GM19452 (cell line): Measurements from ENCODE around the gene OPTN.
"Not testable (repeated sequence)": the region's sequence is repeated elsewhere in the genome, so short reads cannot be mapped to it uniquely, and the experiment has no call there.

Experiments used
- ATAC-seq: cut with Tn5 transposase; IDR thresholded peaks from one replicate; pipeline ENCODE4 v1.9.1; 2021; ENCODE audit not compliant: unreplicated experiment

Gene OPTN

GRCh38 chr10:13089345-13089744 is 10.6 kb upstream of the OPTN start:
- no peak for ATAC-seq

DNA sequence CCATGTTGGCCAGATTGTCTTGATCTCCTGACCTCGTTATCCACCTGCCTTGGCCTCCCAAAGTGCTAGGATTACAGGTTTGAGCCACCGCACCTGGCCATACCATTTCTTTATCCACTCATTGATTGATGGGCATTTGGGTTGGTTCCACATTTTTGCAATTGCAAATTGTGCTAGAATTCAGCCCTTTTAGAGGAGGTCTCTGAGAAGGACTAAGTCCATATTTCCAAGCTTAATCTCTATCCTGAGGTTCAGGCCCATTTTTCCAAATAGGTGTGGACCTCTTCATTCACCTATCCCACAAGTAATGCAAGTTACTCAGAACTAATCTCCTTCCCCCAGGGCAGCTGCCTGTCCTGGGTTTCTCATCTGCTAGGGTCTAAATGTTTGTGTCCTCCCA is 9.7 kb upstream of the OPTN start:
- no peak for ATAC-seq

DNA sequence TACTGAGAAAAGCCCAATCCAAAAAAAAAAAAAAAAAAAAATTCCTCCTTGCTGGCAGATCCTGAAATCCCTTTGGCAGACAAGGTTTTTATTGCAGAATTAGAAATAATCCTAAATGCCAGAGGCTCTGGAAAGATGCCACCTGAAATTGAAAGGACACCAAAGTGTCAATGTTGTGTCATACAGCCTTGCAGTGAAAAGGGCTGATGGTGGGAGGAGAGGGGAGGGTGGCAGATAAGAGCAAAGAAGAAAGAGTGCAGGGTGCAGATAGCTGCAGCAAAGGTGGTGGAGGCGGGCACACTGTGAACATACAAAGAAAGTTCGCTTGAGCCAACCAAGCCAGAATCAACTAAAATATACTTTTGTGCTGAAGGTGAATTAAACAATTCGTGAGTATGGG is 8.2 kb upstream of the OPTN start:
- ATAC-seq = no peak

DNA sequence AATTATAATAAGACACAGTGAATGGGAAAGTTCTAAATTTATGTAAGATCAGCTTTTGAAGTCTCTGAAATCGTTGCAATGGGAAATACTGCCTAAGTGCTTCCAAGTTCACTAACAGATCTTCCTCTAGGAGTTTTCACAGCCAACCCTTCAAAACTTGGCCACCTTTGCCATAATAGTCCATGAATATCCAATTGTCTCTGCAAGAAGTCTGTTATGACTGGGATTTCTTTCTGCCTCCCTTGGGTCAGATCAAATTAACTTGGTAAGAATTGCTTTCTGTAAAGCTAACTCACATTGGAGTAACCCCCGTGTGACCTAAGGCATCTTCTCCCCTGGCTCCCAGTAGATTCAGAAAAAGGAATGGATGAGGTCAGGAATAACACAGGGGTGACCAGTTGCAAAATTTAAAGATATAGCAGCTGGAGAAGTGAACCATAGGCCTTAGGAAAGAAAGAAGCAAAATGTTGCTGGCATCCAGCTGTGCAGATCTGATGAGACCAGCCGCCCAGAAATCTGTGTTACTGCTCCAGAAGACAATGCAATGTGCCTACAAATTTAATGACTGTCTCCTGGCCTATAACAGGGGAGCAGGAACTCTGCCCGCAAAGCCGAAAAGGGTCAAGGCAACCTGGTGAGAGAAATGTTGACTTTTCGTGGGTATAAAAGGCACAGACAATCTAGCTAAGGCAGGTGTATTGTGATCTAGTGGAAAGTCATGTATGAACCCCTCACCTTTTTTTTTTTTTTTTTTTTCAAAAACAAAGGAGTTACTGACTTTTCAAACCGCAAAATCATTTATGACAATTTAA is 7.5 kb upstream of the OPTN start:
- ATAC-seq = no peak

- ATAC-seq = not testable (repeated sequence)
Observed at GRCh38 chr10:13094082-13094481, 5.9 kb upstream of the OPTN start.

DNA sequence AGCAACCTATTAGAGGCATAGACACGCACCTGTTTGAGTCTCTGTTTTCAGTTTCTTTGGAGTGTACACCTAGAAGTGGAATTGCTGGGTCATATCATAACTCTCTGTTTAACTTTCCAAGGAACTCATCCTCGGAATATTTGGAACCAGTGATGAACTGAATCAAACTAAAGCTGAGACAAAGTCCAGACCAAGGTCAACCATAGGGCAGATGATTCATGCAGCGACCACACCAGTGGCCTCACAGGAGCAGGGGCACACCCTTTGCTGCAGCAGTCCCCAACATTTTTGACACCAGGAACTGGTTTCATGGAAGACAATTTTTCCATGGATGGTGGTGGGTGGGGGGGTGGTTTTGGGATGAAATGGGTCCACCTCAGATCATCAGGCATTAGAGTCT is 4.9 kb upstream of the OPTN start:
- ATAC-seq = no peak

GRCh38 chr10:13095929-13096328 is 4.0 kb upstream of the OPTN start:
- ATAC-seq = no peak

DNA sequence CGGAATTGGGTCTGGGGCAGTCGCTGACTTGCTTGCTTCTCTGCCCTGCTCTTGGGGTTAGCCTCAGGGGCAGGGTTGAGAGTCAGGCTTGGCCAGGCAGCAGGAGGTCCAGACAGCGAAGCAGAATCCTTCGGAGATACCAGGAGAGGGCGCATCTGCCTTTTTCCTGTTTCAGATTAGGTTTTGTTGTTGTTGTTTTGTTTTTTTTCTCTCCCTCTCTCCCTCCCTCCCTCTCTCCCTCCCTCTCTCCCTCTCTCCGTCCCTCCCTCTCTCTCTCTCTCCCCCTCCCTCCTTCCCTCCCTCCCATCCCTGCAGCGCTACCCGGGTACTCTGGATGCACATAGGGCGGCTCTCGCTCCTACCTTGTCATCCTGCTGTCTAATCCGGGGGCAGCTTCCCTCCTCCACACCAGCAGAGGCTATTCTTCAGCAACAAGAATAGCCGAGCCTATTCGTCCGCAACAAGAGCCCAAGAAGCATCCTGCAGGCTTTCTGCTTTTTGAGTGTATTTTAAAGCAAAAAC is 758 bp upstream of the OPTN start:
- peak; percentile 24 for ATAC-seq

GRCh38 chr10:13100349-13101294 is 659 bp downstream of the OPTN start:
- peak; percentile 38 for ATAC-seq

DNA sequence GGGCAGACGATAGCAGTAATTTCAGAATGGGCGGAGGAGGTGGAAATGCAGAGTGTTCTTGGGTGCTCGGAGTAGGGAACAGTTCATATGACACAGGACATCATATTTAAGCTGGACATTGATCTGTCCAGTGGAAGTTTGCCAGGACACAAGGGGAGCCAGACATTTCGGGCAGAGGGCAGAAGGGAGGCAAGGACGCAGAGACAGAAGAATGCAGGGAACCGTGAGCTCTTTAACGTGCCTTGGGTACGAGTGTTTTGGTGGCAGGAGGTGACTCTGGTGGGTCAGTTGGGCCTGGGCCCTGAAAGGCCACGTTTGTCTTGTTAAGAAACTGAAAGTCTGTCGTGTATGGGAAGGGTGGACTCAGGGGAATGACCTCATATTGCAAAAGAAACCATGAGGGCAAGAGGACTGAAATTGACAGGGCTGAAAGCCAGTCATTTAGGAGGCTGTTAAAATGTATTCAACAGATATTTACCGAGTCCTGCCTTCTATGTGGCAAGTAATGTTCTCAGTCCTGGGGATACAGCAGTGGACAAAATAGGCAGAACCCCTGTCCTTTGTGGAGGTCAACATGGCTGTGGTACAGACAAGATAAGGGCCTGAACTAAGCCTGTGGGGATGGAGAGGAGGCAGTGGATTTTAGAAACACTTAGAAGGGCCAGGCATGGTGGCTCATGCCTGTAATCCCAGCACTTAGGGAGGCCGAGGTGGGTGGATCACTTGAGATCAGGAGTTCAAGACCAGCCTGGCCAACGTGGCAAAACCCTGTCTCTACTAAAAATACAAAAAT is 2.2 kb downstream of the OPTN start:
- no peak for ATAC-seq

DNA sequence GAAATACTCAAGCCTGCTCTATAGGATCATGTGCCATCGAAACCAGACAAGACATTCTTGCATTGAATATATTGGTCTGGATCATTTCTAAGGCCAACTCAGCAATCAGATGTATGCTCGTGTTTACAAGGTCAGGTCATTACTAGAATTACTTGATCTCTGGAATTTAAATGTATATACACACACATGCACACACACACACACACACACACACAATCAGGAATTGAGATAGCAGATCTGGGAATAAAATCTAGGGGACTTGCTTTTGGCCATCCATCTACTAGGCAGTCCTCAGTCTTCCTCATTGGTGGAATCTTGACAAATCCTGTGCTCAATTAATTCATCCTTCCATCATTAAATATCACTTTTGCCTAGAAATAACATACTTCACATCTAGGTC is 3.6 kb downstream of the OPTN start:
- ATAC-seq = no peak

DNA sequence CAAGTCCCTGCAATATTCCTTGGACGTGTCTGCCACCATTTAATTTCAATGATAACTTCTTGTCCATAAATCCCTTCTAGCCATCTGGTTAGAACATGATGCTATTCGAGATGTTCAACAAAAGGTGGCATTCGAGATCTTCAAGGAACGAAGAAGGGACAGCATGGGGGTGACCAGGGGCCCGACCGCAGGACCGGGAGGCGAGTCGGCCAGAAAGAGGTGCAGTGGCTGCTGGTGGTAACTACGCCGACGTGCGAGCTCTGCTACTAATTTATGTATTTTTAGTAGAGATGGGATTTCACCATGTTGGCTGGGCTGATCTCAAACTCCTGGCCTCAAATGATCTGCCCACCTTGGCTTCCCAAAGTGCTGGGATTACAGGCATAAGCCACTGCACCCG is 4.7 kb downstream of the OPTN start:
- ATAC-seq = no peak

GRCh38 chr10:13105184-13105583 is 5.2 kb downstream of the OPTN start:
- no peak for ATAC-seq

DNA sequence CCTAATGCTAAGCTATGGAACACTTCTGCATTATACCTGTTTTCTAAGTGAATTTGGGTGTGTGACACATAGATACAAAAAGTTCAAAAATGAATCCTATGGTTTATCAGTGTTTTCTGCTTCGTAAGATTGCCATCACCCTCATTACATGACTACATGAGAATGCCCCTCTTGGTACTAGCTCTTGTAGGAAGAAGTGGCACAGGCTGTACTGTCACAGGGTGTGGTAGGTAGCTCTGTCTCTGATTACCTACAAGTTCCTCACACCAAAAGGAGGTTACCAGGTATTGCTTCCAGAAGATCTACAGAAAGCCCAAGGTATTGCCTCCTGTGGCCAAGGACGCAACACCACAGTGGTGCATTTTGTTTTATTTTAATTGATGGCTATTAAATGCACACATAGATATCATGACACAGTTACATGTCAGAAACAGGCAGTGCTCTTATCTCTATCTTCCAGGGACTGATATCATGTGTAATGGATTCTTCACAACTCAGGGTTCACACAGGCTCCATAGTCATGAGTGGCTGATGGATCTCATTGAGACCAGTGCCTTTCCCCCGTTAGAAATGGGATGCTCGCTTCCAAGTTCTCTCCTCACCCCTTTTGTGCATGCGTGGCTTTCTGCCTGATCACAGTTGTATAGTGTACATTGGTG is 6.6 kb downstream of the OPTN start:
- no peak for ATAC-seq

- ATAC-seq = no peak
Observed at GRCh38 chr10:13110908-13111307, 10.9 kb downstream of the OPTN start.

GRCh38 chr10:13113544-13113943 is 13.6 kb downstream of the OPTN start:
- ATAC-seq = no peak

GRCh38 chr10:13115832-13116803 is 16.2 kb downstream of the OPTN start:
- ATAC-seq = no peak

GRCh38 chr10:13117841-13118783 is 18.1 kb downstream of the OPTN start:
- ATAC-seq = no peak
